ENCODE data around the gene COMMD10.

The COMMD10 gene

DNA sequence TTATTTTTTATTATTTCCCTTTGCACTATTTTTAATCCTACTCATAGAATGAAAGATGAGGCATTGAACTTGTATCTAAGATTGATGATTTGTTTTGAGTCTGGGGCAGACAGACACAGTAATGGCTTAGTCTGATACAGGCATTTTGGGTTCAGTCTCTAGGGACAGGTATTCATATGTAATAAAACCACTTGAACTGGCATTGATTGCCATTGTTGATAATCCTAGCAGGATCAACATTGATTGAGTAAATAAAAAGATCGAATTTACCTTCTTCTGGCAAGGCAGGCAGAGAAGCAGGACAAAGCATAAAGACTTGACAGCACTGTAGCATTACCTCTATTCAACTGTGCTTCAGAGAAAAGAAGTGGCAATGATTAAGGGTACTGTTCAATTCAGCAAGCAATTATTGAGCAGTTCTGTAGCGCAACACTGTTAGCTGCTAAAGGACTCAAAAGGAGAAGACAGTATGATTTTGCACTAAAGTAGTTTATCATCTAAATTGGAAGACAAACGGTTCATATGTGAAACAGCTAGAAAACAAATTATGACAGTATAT lies 144.4 kb downstream of the COMMD10 start:
- no peak for DNase-seq

DNA sequence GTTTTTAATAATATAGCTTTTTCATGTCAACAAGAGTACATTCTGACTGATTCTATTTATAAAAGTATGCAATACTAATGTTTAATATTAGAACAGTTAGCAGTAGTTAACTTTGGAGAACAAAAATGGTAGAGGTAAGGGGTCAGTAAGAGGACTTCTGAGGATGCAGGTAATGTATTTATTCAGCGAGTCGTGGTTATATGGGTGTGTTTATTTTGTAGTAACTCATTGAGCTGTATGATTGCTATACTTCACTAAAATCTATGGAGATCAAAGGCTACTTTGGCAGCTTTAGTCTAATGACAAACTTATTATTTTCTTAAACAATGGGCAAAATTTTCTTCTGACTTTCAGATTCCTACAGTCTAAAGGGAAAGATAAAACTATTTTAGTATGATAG lies 146.5 kb downstream of the COMMD10 start:
- DNase-seq = no peak

- DNase-seq = no peak
Measured at GRCh38 chr5:116234681-116235080, 149.9 kb downstream of the COMMD10 start.

GRCh38 chr5:116237917-116238500 lies 153.2 kb downstream of the COMMD10 start:
- DNase-seq = no peak

DNA sequence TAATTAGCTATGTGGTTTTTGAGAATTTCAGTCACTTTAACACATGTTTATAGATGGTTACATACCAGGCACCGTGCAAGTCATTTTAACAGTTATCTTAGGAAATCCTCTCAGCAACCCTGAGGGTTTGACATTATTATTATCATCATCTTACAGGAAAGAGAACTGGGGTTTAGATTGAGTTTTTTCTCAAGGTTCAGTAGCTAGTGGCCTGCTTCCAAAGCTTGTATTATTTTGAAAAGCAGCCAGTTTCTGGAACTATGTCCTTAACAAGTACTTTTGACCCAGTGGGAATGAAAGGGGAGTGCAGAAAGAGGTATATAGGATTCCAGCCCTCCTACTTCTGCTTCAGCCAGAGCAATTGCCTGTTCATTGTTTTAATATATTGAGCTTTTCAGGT lies 157.5 kb downstream of the COMMD10 start:
- DNase-seq = no peak

DNA sequence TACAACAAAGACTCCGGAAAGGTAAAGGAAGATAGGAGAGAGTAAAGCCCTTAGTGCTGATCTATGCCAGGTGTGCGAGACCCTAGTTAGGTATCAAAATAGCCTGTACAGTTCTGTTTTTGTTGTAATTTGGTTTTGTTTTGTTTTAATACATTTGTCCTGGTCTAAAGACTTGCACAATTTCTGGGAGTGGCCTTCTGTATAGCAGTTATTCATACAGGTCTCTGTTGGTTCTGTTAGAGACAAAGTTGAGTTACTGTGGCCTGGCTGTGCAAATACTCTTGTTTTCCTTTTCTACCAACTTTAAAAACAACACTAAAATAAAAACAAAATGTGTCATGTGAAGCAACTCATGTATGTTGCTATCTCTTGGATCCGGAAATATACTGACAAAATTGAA lies 163.6 kb downstream of the COMMD10 start:
- DNase-seq = no peak

GRCh38 chr5:116249648-116250047 lies 164.8 kb downstream of the COMMD10 start:
- DNase-seq = no peak

- no peak for DNase-seq
Measured at GRCh38 chr5:116256717-116257116, 171.9 kb downstream of the COMMD10 start.

DNA sequence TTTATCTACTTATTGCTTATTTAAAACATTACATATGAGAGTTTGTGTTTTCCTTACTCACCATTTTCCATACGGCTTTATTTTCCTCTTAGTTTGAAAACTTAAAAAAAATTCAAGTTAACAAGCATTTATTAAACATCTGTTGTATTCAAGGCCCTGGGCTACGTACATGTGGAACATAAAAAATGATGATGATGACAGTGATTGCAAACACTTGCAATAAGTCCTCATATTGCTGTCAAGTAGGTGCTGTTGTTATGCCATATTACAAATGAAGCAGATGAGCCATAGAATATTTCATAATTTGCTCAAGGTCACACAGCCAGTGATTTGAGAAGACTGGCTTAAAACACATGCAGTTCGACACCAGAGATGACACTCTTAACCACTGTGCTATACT lies 180.6 kb downstream of the COMMD10 start:
- no peak for DNase-seq

GRCh38 chr5:116271446-116272025 lies 186.7 kb downstream of the COMMD10 start:
- no peak for DNase-seq

GRCh38 chr5:116272281-116272941 lies 187.6 kb downstream of the COMMD10 start:
- no peak for DNase-seq

GRCh38 chr5:116273448-116274242 lies 188.8 kb downstream of the COMMD10 start:
- no peak for DNase-seq

GRCh38 chr5:116274251-116274650 lies 189.4 kb downstream of the COMMD10 start:
- DNase-seq = no peak

DNA sequence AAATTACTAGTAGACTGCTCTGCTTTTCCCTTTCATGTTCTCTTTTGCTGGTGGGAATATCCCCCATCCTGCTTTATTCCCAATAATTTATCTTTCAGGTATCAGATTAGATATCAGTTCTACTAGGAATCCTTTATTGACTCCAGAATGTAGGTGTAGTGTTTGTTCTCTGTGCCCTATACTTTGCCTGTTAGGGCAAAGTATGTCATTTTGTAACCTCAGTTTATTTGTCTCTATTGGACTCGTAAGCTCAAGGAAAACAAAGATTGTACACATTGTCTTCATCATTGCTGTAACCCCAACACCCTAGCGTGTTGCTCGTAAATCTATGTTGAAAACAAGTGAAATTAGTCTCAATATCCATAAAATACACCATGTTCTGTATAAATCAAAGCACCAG lies 190.5 kb downstream of the COMMD10 start:
- DNase-seq = no peak

- no peak for DNase-seq
Measured at GRCh38 chr5:116276952-116277351, 192.1 kb downstream of the COMMD10 start.

DNA sequence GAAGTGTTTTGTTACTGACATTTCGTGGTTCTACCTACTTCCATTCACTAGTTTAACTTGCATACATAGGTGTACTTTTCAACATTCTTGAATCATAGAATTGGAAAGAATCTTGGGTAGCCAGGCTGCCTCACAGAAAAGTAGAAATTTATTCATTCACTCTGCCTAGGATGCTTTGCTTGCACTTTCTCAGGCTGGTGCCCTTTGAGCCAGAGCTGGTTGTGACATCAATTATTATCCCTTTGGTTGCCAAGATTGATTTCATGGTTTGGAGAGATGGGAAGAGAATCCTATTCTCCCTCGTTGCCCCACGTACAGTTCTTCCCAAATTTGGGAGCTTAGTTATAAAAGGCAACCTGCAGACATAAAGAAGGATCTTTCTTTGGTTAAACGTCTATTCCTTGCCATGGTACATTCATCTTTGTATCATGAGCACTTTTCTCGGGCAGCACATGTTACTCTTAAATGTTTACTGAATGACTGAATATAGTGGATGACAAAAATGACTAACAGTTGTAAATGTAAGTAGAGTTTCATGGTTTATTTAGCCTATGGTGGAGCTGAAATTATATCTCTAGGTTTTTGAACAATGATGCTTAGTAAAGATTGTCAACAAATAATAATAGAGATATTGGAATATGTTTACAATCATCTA lies 195.5 kb downstream of the COMMD10 start:
- DNase-seq = no peak

- no peak for DNase-seq
Measured at GRCh38 chr5:116281309-116281708, 196.5 kb downstream of the COMMD10 start.

GRCh38 chr5:116288524-116288923 lies 203.7 kb downstream of the COMMD10 start:
- no peak for DNase-seq

DNA sequence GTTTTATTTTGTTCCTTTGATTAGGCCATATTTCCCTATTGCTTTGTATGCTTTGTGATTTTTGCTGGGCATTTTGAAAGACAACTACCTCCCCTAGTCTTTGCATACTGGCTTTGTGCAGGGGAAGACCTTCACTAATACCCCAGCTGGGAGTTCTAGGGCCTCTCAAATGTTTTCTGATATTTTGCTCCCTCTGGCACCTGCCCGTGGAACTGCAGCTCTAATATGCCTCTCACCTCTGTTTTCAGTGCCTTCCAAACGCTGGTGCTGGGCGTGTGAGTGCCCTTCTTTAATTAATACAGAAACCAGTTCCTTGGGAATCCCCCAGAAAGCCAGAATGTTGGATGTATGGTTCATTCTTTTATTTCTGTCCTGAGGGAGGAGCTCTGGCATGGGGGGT lies 204.5 kb downstream of the COMMD10 start:
- DNase-seq = no peak

GRCh38 chr5:116291271-116291670 lies 206.4 kb downstream of the COMMD10 start:
- DNase-seq = no peak

- no peak for DNase-seq
Measured at GRCh38 chr5:116292321-116292720, 207.5 kb downstream of the COMMD10 start.

- DNase-seq = no peak
Measured at GRCh38 chr5:116296335-116297072, 211.7 kb downstream of the COMMD10 start.
